PFSK-1 (cell line): ENCODE measurements around the gene GATC.

ENCODE experiments used
- POLR2AphosphoS5 ChIP-seq: IDR thresholded peaks from 2 replicates; pipeline ENCODE4 v1.6.1; 2012; ENCODE audit warnings: low read depth, mild to moderate bottlenecking, control low read depth, low read length, moderate library complexity
- REST ChIP-seq, 2 experiments: IDR thresholded peaks; 2 replicates each; pipeline versions ENCODE4 v1.6.1 to v1.8.0; 2011 to 2012; ENCODE audit warnings: low read depth in 2 of 2, low read length in 2 of 2, control low read depth in 1 of 2, inconsistent platforms in 1 of 2, mild to moderate bottlenecking in 1 of 2, moderate library complexity in 1 of 2; ENCODE audit not compliant: insufficient read depth in 1 of 2
- SIN3A ChIP-seq: IDR thresholded peaks from 2 replicates; pipeline ENCODE4 v1.6.1; 2012; ENCODE audit warnings: mild to moderate bottlenecking, low read length, moderate library complexity, borderline replicate concordance; ENCODE audit not compliant: insufficient read depth
- TAF1 ChIP-seq: IDR thresholded peaks from 2 replicates; pipeline ENCODE4 v1.6.1; 2012; ENCODE audit warnings: low read length, control low read depth, borderline replicate concordance; ENCODE audit not compliant: insufficient read depth

- TF ChIP-seq REST (IDR thresholded peaks at IDR 0.05; ENCODE audit: insufficient read depth in 1 of 2, low read depth in 2 of 2, low read length in 2 of 2): no peak
- TF ChIP-seq POLR2AphosphoS5: no peak
- no peak for TF ChIP-seq SIN3A
- no peak for TF ChIP-seq TAF1
These were observed 62.3 kb downstream of the GATC start for GRCh38 chr12:120508537-120508936.
